Parathyroid adenoma (tissue), 2 donors: ENCODE results near the gene EOLA2.
A peak's percentile ranks its signal among the peaks of the same experiment; 100 is the strongest.

Experiments used
- H2AFZ ChIP-seq: fragments of 300-600 bp; sonication (generic); one replicate; pipeline ENCODE4 v1.7.0; 2017; ENCODE audit warnings: antibody characterized with exemption, mild to moderate bottlenecking
- H3K27ac ChIP-seq: fragments of 300-600 bp; sonication (generic); one replicate; pipeline ENCODE4 v1.7.0; 2017
- H3K27me3 ChIP-seq: fragments of 300-600 bp; sonication (generic); one replicate; pipeline ENCODE4 v1.7.0; 2017; ENCODE audit warnings: low read length; ENCODE audit not compliant: control insufficient read depth, insufficient read depth
- H3K36me3 ChIP-seq: fragments of 300-600 bp; sonication (generic); one replicate; pipeline ENCODE4 v1.7.0; 2017; ENCODE audit warnings: low read length; ENCODE audit not compliant: control insufficient read depth, insufficient read depth
- H3K4me1 ChIP-seq: fragments of 300-600 bp; sonication (generic); one replicate; pipeline ENCODE4 v1.7.0; 2017; ENCODE audit warnings: control low read depth
- H3K4me2 ChIP-seq: fragments of 300-600 bp; sonication (generic); one replicate; pipeline ENCODE4 v1.7.0; 2017; ENCODE audit warnings: low read length
- H3K4me3 ChIP-seq: fragments of 300-600 bp; sonication (generic); one replicate; pipeline ENCODE4 v1.7.0; 2017; ENCODE audit warnings: low read depth, low read length
- H3K79me2 ChIP-seq: fragments of 300-600 bp; sonication (generic); one replicate; pipeline ENCODE4 v1.7.0; 2017; ENCODE audit warnings: control low read depth
- H3K9ac ChIP-seq: fragments of 300-600 bp; sonication (generic); one replicate; pipeline ENCODE4 v1.7.0; 2017; ENCODE audit warnings: mild to moderate bottlenecking
- H3K9me3 ChIP-seq: fragments of 300-600 bp; sonication (generic); one replicate; pipeline ENCODE4 v1.7.0; 2017; ENCODE audit warnings: low read length; ENCODE audit not compliant: control insufficient read depth
- CTCF ChIP-seq: fragments of 300-600 bp; sonication (generic); IDR thresholded peaks from one replicate; pipeline ENCODE4 v1.7.0; 2017; ENCODE audit warnings: antibody characterized with exemption, mild to moderate bottlenecking
- donor health status: primary hyperparathyroidism.

The EOLA2 gene

DNA sequence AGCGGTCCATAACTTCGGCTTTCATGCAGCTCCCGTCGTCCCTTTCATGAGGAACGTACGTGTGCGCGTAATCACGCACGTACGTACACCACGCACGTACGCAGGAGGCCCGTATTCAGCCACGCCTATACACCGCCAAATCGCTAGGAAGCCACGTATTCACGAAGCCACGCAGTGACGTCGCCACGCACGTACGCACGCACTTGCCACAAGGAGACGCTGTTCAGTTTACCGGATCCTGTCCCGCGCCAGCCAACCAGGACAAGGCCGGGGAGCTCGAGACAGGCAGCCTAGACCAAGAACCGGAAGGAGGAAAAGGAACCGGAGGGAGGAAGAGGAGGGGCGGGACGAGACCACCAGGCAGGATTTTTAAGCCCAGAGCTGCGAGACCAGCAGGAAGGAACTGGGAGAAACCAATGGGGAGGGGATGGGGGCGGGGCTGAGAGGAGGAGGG lies at the start of gene EOLA2:
Gene EOLA2, minus strand, starts transcription at position 65 of the 454 bp plus-strand sequence. CDS start 4,617 bp downstream, outside the sequence.
- Histone ChIP-seq H3K4me1 (no peaks in the 10 kb centered on the region), H3K4me2 (peak within 1 kb of the TSS; percentile 80), H2AFZ (peak within 1 kb of the TSS; percentile 89), H3K9me3 (no peaks in the 10 kb centered on the region), H3K27ac (peak within 1 kb of the TSS; percentile 97), H3K36me3 (no peaks in the 10 kb centered on the region), H3K9ac (peak within 1 kb of the TSS; percentile 19), H3K79me2 (peaks cover 5% of the 10 kb centered on the region), H3K4me3 (peak within 1 kb of the TSS; percentile 79), H3K27me3 (no peaks in the 10 kb centered on the region)
- peak; percentile 80 for TF ChIP-seq CTCF

DNA sequence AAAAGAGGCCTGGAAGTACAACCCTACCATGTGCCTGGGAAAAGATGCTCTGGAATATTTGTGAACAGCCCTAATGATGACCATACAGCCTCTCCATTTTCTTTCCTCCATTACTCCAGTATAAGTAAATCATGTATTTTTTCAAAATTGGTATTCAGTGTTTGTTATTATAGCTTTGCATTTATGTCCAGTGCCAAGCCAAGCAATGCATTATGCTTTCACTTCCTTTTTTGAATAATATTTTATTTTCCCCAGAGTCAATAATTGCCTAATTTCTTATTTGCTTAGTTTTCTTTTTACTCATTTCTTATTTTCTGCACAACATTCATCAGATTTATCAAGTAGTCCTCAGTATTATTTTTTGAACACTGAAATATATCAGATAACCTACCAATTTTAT lies 49.3 kb upstream of the EOLA2 start:
- Histone ChIP-seq H3K27me3 (no peaks in the 10 kb centered on the region), H3K27ac (no peak overlapping the region), H3K36me3 (no peaks in the 10 kb centered on the region), H2AFZ (no peak overlapping the region), H3K4me1 (no peaks in the 10 kb centered on the region), H3K4me2 (no peak overlapping the region), H3K79me2 (no peaks in the 10 kb centered on the region), H3K9me3 (no peaks in the 10 kb centered on the region), H3K4me3 (no peak overlapping the region), H3K9ac (no peak overlapping the region)
- TF ChIP-seq CTCF = no peak

DNA sequence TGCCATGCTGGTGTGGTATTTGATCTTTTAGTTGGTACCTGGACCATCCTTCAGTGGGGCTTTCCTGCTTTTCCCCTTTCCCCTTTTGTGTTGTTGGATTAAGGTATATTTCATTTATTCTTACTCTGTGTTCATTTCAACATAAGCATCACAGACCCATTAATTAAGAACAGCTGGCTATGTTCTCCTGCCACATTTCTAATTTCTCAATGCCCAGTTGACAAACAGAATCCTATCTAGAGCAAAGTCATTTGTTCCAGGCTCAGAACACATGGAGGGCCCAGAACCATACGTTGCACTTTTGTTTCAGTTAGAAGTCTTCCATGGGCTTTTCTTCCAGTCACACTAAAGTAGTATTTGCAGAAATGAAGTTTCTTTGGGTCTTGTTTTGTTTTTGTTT lies 46.1 kb upstream of the EOLA2 start:
- Histone ChIP-seq H3K9ac (no peak overlapping the region), H3K27me3 (no peaks in the 10 kb centered on the region), H3K4me2 (no peak overlapping the region), H3K4me3 (no peak overlapping the region), H2AFZ (no peak overlapping the region), H3K36me3 (no peaks in the 10 kb centered on the region), H3K9me3 (no peaks in the 10 kb centered on the region), H3K27ac (no peak overlapping the region), H3K79me2 (no peaks in the 10 kb centered on the region), H3K4me1 (no peaks in the 10 kb centered on the region)
- TF ChIP-seq CTCF = no peak

DNA sequence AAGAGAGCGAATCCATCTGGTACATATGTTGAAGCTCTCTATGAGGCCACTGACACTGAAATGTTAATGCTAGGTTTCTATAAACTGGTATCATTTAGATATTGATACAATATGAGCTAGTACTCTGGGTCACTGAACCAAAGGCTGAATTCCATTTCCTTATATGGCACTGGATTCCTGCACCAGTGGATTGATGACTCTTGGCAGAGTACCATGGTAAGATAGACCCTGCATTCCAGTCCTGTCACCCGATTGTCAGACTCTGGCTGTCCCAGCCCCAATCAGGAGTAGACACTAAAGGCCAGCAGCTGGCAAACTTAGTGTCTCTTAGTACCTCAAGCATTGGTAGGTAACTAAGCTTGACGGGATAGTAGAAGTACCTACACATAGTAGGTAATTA lies 44.0 kb upstream of the EOLA2 start:
- Histone ChIP-seq H3K9me3 (no peaks in the 10 kb centered on the region), H3K27me3 (no peaks in the 10 kb centered on the region), H3K9ac (no peak overlapping the region), H3K27ac (no peak overlapping the region), H3K4me2 (no peak overlapping the region), H2AFZ (no peak overlapping the region), H3K4me1 (no peaks in the 10 kb centered on the region), H3K4me3 (no peak overlapping the region), H3K79me2 (no peaks in the 10 kb centered on the region), H3K36me3 (no peaks in the 10 kb centered on the region)
- TF ChIP-seq CTCF = no peak

GRCh38 chrX:149979126-149979644 lies 40.9 kb upstream of the EOLA2 start:
- Histone ChIP-seq H3K4me2 (no peak overlapping the region), H3K9me3 (no peaks in the 10 kb centered on the region)

More at GRCh38 chrX:149979126-149979644, 40.9 kb upstream of the EOLA2 start:
- H3K79me2 ChIP-seq = no peaks in the 10 kb centered on the region
- H3K27me3 ChIP-seq = no peaks in the 10 kb centered on the region
- H3K4me3 ChIP-seq = no peak overlapping the region
- H3K4me1 ChIP-seq = no peaks in the 10 kb centered on the region
- H2AFZ ChIP-seq = no peak overlapping the region
- TF ChIP-seq CTCF = no peak
- H3K27ac ChIP-seq = no peak overlapping the region
- no peaks in the 10 kb centered on the region for H3K36me3 ChIP-seq
- H3K9ac ChIP-seq = no peak overlapping the region
